MCF 10A (cell line): Measurements from ENCODE around the gene BOLA2B. TPM values are rescaled to one million over a fixed set of nuclear protein-coding genes. Genes with fewer than 3 reads are reported as not detected.

Source experiments
- BruUV-seq: library from RNA; stranded (reverse); fragments of 400-500 nt; replicated peaks from 2 replicates; lab custom pipeline; 2021; lab: Mats Ljungman, UMichigan
- CTCF ChIA-PET: fragments of 300-600 bp; sonication (Branson Sonifier 250); formaldehyde crosslinking; extraction: SDS; loops from one replicate; lab custom pipeline; 2021; ENCODE audit warnings: antibody characterized with exemption, inconsistent platforms; lab: Yijun Ruan, JAX
- POLR2A ChIA-PET: fragments of 300-600, 350-650 bp; sonication (Branson Sonifier 250); formaldehyde crosslinking; extraction: SDS; loops from one replicate; lab custom pipeline; 2020; ENCODE audit warnings: antibody characterized with exemption, inconsistent platforms; lab: Yijun Ruan, JAX
- DNase-seq: peaks from one replicate; pipeline ENCODE4 v3.0.0-alpha.2; 2018; ENCODE audit not compliant: unreplicated experiment
- H3K27ac Mint-ChIP-seq: one replicate; pipeline ENCODE4 v1.8.0; 2022; ENCODE audit warnings: mild to moderate bottlenecking, low read depth, mixed read lengths; ENCODE audit not compliant: unreplicated experiment
- H3K27me3 Mint-ChIP-seq: one replicate; pipeline ENCODE4 v1.8.0; 2022; ENCODE audit warnings: mixed read lengths; ENCODE audit not compliant: insufficient read depth, unreplicated experiment
- H3K36me3 Mint-ChIP-seq: one replicate; pipeline ENCODE4 v1.8.0; 2022; ENCODE audit warnings: mild to moderate bottlenecking, moderate library complexity, mixed read lengths; ENCODE audit not compliant: insufficient read depth, unreplicated experiment
- H3K4me1 Mint-ChIP-seq: one replicate; pipeline ENCODE4 v1.8.0; 2022; ENCODE audit warnings: mixed read lengths; ENCODE audit not compliant: insufficient read depth, unreplicated experiment
- H3K4me3 Mint-ChIP-seq: one replicate; pipeline ENCODE4 v1.8.0; 2022; ENCODE audit warnings: mild to moderate bottlenecking, moderate library complexity, mixed read lengths; ENCODE audit not compliant: unreplicated experiment
- H3K9me3 Mint-ChIP-seq: one replicate; pipeline ENCODE4 v1.8.0; 2022; ENCODE audit warnings: mixed read lengths; ENCODE audit not compliant: unreplicated experiment
- intact Hi-C: fragments of 100-400 bp; cut with micrococcal nuclease; formaldehyde crosslinking; loops from 2 replicates; pipeline ENCODE4 v1.14.1; 2022
- total RNA-seq: library from RNA; stranded (reverse); gene quantifications from 2 replicates; pipeline ENCODE4 v1.2.3, GENCODE V29; 2022
- TF ChIP-seq, protein P1 (sequence below): fragments of 200-600 bp; IDR thresholded peaks from one replicate; pipeline ENCODE4 v1.8.0; 2022; ENCODE audit warnings: antibody characterized with exemption, mild to moderate bottlenecking; ENCODE audit not compliant: unreplicated experiment

BOLA2B gene
- total RNA-seq, 1 experiment from 2014 or later = 132 TPM

DNA sequence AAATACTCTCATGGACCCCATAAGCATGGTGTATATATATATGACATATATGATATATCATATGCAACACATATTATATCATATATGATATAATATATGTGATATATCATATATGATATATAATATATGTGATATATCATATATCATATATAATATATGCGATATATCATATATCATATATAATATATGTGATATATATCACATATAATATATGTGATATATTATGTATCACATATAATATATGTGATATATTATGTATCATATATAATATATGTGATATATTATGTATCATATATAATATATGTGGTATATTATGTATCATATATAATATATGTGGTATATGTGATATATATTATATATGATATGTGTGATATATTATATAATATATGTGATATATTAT is 48.5 kb downstream of the BOLA2B start:
- intact Hi-C loops = no loop called here
- Mint-ChIP-seq H3K27me3 (no peaks in the 10 kb centered on the region), H3K27ac (no peak overlapping the region), H3K4me3 (no peak overlapping the region), H3K36me3 (no peaks in the 10 kb centered on the region), H3K9me3 (no peaks in the 10 kb centered on the region), H3K4me1 (no peaks in the 10 kb centered on the region)
- DNase-seq = no peak
- no TSS peak for BruUV-seq
- TF ChIP-seq, protein P1, sequence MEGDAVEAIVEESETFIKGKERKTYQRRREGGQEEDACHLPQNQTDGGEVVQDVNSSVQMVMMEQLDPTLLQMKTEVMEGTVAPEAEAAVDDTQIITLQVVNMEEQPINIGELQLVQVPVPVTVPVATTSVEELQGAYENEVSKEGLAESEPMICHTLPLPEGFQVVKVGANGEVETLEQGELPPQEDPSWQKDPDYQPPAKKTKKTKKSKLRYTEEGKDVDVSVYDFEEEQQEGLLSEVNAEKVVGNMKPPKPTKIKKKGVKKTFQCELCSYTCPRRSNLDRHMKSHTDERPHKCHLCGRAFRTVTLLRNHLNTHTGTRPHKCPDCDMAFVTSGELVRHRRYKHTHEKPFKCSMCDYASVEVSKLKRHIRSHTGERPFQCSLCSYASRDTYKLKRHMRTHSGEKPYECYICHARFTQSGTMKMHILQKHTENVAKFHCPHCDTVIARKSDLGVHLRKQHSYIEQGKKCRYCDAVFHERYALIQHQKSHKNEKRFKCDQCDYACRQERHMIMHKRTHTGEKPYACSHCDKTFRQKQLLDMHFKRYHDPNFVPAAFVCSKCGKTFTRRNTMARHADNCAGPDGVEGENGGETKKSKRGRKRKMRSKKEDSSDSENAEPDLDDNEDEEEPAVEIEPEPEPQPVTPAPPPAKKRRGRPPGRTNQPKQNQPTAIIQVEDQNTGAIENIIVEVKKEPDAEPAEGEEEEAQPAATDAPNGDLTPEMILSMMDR = no peak
- ChIA-PET POLR2A (no interaction called here), CTCF (no interaction called here)

DNA sequence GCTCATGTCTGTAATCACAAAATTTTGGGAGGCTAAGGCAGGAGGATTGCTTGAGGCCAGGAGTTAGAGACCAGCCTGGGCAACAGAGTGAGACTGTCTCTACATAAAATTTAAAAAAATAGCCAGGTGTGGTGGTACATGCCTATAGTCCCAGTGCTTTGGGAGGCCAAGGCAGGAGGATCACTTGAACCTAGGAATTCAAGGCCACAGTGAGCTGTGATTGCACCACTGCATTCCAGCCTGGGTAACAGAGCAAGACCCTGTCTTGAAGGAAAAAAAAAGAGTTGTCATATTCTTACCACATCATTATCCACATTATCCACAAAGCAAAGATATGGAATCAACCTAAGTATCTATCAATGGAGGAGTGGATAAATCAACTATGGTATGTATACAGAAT is 49.4 kb downstream of the BOLA2B start:
- POLR2A ChIA-PET = no interaction called here
- no peaks in the 10 kb centered on the region for H3K4me1 Mint-ChIP-seq
- intact Hi-C loops = no loop called here
- H3K4me3 Mint-ChIP-seq = no peak overlapping the region
- no peak for DNase-seq
- no TSS peak for BruUV-seq
- TF ChIP-seq, protein P1 = no peak
- CTCF ChIA-PET = no interaction called here
- H3K36me3 Mint-ChIP-seq = no peaks in the 10 kb centered on the region
- no peak overlapping the region for H3K27ac Mint-ChIP-seq
- no peaks in the 10 kb centered on the region for H3K9me3 Mint-ChIP-seq
- no peaks in the 10 kb centered on the region for H3K27me3 Mint-ChIP-seq

DNA sequence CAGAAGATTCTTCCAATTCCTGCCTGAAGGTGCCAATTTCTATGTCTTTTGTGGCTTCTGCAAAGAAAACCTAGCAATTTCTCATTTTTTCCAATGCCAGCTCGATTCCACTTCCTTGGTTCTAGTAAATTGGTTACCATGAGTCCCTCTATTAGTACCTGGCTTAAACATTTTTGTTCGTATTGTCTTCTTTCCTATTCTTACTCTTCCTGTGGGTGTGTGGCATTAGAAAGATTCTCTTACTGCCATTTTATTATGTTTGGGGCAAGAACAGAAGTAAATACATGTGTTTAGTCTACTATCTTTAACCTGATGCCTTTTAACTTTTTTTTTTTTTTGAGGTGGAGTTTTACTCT is 50.1 kb downstream of the BOLA2B start:
- no peak overlapping the region for H3K27ac Mint-ChIP-seq
- DNase-seq = no peak
- POLR2A ChIA-PET = interaction anchor here (0.6 kb wide), 1 partner anchor 284 kb away, joined by 3 read pairs; no protein-coding TSS in a partner anchor
- BruUV-seq = no TSS peak
- H3K4me3 Mint-ChIP-seq = no peak overlapping the region
- H3K36me3 Mint-ChIP-seq = no peaks in the 10 kb centered on the region
- TF ChIP-seq, protein P1 = no peak
- CTCF ChIA-PET = no interaction called here
- no peaks in the 10 kb centered on the region for H3K4me1 Mint-ChIP-seq
- H3K27me3 Mint-ChIP-seq = no peaks in the 10 kb centered on the region
- H3K9me3 Mint-ChIP-seq = no peaks in the 10 kb centered on the region
- intact Hi-C loops = no loop called here

Other genes with a start within 250 kb of the BOLA2B start
- gene TMEM219, start 231.6 kb downstream of the BOLA2B start, total RNA-seq = 62.1 and 68.1 TPM in 2 replicates
- gene TAOK2, start 219.8 kb downstream of the BOLA2B start, total RNA-seq = 29.3 and 33.1 TPM in 2 replicates
- 12.9 and 20.7 TPM in 2 replicates for gene HIRIP3, start 198.0 kb downstream of the BOLA2B start, total RNA-seq
- 82.0 and 90.1 TPM in 2 replicates for gene INO80E, start 197.4 kb downstream of the BOLA2B start, total RNA-seq
- 1.2 TPM in 2 replicates for gene DOC2A, start 182.6 kb downstream of the BOLA2B start, total RNA-seq
- gene C16orf92, start 170.5 kb downstream of the BOLA2B start, total RNA-seq = not detected in 2 replicates
- gene TLCD3B, start 162.4 kb downstream of the BOLA2B start, total RNA-seq = 0.21 and 0.27 TPM in 2 replicates
- 1,141 and 1,165 TPM in 2 replicates for gene ALDOA, start 127.9 kb downstream of the BOLA2B start, total RNA-seq
- gene PPP4C, start 117.7 kb downstream of the BOLA2B start, total RNA-seq = 93.2 and 99.7 TPM in 2 replicates
- 0.16 and 0.47 TPM in 2 replicates for gene TBX6, start 101.7 kb downstream of the BOLA2B start, total RNA-seq
- gene YPEL3, start 97.5 kb downstream of the BOLA2B start, total RNA-seq = 8.8 and 9.2 TPM in 2 replicates
- 0.49 and 1.5 TPM in 2 replicates for gene GDPD3, start 80.1 kb downstream of the BOLA2B start, total RNA-seq
- gene MAPK3, start 70.4 kb downstream of the BOLA2B start, total RNA-seq = 11.7 and 15.0 TPM in 2 replicates
- gene CORO1A, start 10.1 kb downstream of the BOLA2B start, total RNA-seq = 0.83 and 1.9 TPM in 2 replicates
- gene SLX1A, start 209 bp upstream of the BOLA2B start, total RNA-seq = 21.4 and 37.1 TPM in 2 replicates
- gene SULT1A3, start 5.6 kb upstream of the BOLA2B start, total RNA-seq = 13.4 TPM in 2 replicates
- gene NPIPB13, start 54.8 kb upstream of the BOLA2B start, total RNA-seq = 11.6 and 15.3 TPM in 2 replicates
- gene CD2BP2, start 161.6 kb upstream of the BOLA2B start, total RNA-seq = 48.4 and 58.9 TPM in 2 replicates
- 46.5 and 48.0 TPM in 2 replicates for gene TBC1D10B, start 176.8 kb upstream of the BOLA2B start, total RNA-seq
- 1.2 and 1.6 TPM in 2 replicates for gene MYL11, start 181.1 kb upstream of the BOLA2B start, total RNA-seq
- gene SEPTIN1, start 188.9 kb upstream of the BOLA2B start, total RNA-seq = 1.3 and 1.7 TPM in 2 replicates
- 11.0 and 12.4 TPM in 2 replicates for gene ZNF48, start 201.8 kb upstream of the BOLA2B start, total RNA-seq
- gene ZNF771, start 213.9 kb upstream of the BOLA2B start, total RNA-seq = 8.1 and 8.3 TPM in 2 replicates
- gene DCTPP1, start 236.4 kb upstream of the BOLA2B start, total RNA-seq = 29.1 and 42.4 TPM in 2 replicates